ENCODE results near the gene ROCK2.

ROCK2 gene

GRCh38 chr2:11201969-11202368 lies 142.5 kb downstream of the ROCK2 start:
- TF ChIP-seq CTCF (conservative IDR thresholded peaks at IDR 0.05; ENCODE audit: low read depth, low read length), result no peak
- Histone ChIP-seq H3K79me2 (ENCODE audit: insufficient read depth, low read depth) (no peaks in the 10 kb centered on the region), H3K9ac (no peak overlapping the region), H3K27ac (no peak overlapping the region), H3K36me3 (ENCODE audit: insufficient read depth) (no peaks in the 10 kb centered on the region), H3K4me1 (ENCODE audit: low read depth, poor library complexity, severe bottlenecking) (no peaks in the 10 kb centered on the region), H4K20me1 (ENCODE audit: insufficient read depth) (no peaks in the 10 kb centered on the region), H2AFZ (ENCODE audit: low read depth) (no peak overlapping the region), H3K27me3 (ENCODE audit: insufficient read depth, low read depth) (no peaks in the 10 kb centered on the region), H3K4me3 (IDR thresholded peaks at IDR 0.05; ENCODE audit: insufficient read depth, low read depth, low read length) (no peak overlapping the region), H3K4me2 (no peak overlapping the region)

- Histone ChIP-seq H3K4me2 (no peak overlapping the region), H3K27me3 (ENCODE audit: insufficient read depth, low read depth) (no peaks in the 10 kb centered on the region), H3K36me3 (ENCODE audit: insufficient read depth) (no peaks in the 10 kb centered on the region), H4K20me1 (ENCODE audit: insufficient read depth) (no peaks in the 10 kb centered on the region), H3K79me2 (ENCODE audit: insufficient read depth, low read depth) (no peaks in the 10 kb centered on the region), H3K27ac (no peak overlapping the region), H2AFZ (ENCODE audit: low read depth) (no peak overlapping the region), H3K4me3 (IDR thresholded peaks at IDR 0.05; ENCODE audit: insufficient read depth, low read depth, low read length) (no peak overlapping the region), H3K4me1 (ENCODE audit: low read depth, poor library complexity, severe bottlenecking) (no peaks in the 10 kb centered on the region), H3K9ac (no peak overlapping the region)
- no peak for TF ChIP-seq CTCF (conservative IDR thresholded peaks at IDR 0.05; ENCODE audit: low read depth, low read length)
Measured at GRCh38 chr2:11200651-11201050, 143.8 kb downstream of the ROCK2 start.

GRCh38 chr2:11196246-11196645 lies 148.2 kb downstream of the ROCK2 start:
- no peak overlapping the region for H3K4me2 ChIP-seq
- no peaks in the 10 kb centered on the region for H3K36me3 ChIP-seq (ENCODE audit: insufficient read depth)
- H3K9ac ChIP-seq, result no peak overlapping the region
- no peak overlapping the region for H3K4me3 ChIP-seq (IDR thresholded peaks at IDR 0.05; ENCODE audit: insufficient read depth, low read depth, low read length)
- no peaks in the 10 kb centered on the region; the same call in 1 of the 2 replicates for H4K20me1 ChIP-seq (ENCODE audit: insufficient read depth)
- H3K27ac ChIP-seq, result no peak overlapping the region
- no peaks in the 10 kb centered on the region for H3K4me1 ChIP-seq (ENCODE audit: low read depth, poor library complexity, severe bottlenecking)
- no peaks in the 10 kb centered on the region for H3K27me3 ChIP-seq (ENCODE audit: insufficient read depth, low read depth)
- no peak for TF ChIP-seq CTCF (conservative IDR thresholded peaks at IDR 0.05; ENCODE audit: low read depth, low read length)
- no peaks in the 10 kb centered on the region for H3K79me2 ChIP-seq (ENCODE audit: insufficient read depth, low read depth)
- H2AFZ ChIP-seq (ENCODE audit: low read depth), result no peak overlapping the region

- Histone ChIP-seq H2AFZ (ENCODE audit: low read depth) (no peak overlapping the region), H3K4me2 (no peak overlapping the region), H3K27me3 (ENCODE audit: insufficient read depth, low read depth) (no peaks in the 10 kb centered on the region), H3K27ac (no peak overlapping the region), H3K36me3 (ENCODE audit: insufficient read depth) (no peaks in the 10 kb centered on the region; the same call in 1 of the 2 replicates), H3K4me3 (IDR thresholded peaks at IDR 0.05; ENCODE audit: insufficient read depth, low read depth, low read length) (no peak overlapping the region), H3K9ac (no peak overlapping the region), H3K79me2 (ENCODE audit: insufficient read depth, low read depth) (no peaks in the 10 kb centered on the region), H4K20me1 (ENCODE audit: insufficient read depth) (no peaks in the 10 kb centered on the region), H3K4me1 (ENCODE audit: low read depth, poor library complexity, severe bottlenecking) (no peaks in the 10 kb centered on the region)
- no peak for TF ChIP-seq CTCF (conservative IDR thresholded peaks at IDR 0.05; ENCODE audit: low read depth, low read length)
Measured at GRCh38 chr2:11187731-11188130, 156.7 kb downstream of the ROCK2 start.

Measured in KMS-11 (cell line).